Stomach smooth muscle (tissue), 2 donors: Measurements from ENCODE around the gene MDN1.

Source experiments
- H3K27ac ChIP-seq: one replicate; pipeline ENCODE4 v1.7.0; 2013; ENCODE audit warnings: mild to moderate bottlenecking, low read length, inconsistent platforms
- H3K27me3 ChIP-seq, 2 donors: one replicate each; pipeline ENCODE4 v1.7.0; 2013; ENCODE audit warnings: low read length in 2 of 2; ENCODE audit not compliant: insufficient read depth in 2 of 2, control insufficient read depth in 1 of 2
- H3K36me3 ChIP-seq, 2 donors: one replicate each; pipeline ENCODE4 v1.7.0; 2013; ENCODE audit warnings: low read length in 2 of 2; ENCODE audit not compliant: control insufficient read depth in 2 of 2, insufficient read depth in 2 of 2
- H3K4me1 ChIP-seq: one replicate; pipeline ENCODE4 v1.7.0; 2013; ENCODE audit warnings: low read length; ENCODE audit not compliant: control insufficient read depth, insufficient read depth
- H3K4me3 ChIP-seq, 2 donors: one replicate each; pipeline ENCODE4 v1.7.0; 2013; ENCODE audit warnings: low read length in 2 of 2
- H3K9ac ChIP-seq, 2 donors: one replicate each; pipeline ENCODE4 v1.7.0; 2013; ENCODE audit warnings: low read length in 2 of 2, mild to moderate bottlenecking in 1 of 2
- H3K9me3 ChIP-seq, 2 donors: one replicate each; pipeline ENCODE4 v1.7.0; 2013; ENCODE audit warnings: low read length in 2 of 2; ENCODE audit not compliant: control insufficient read depth in 2 of 2
- donor health status: healthy.
- donor health status: Pancreatic carcinoma.

MDN1 gene

GRCh38 chr6:89695667-89696066 lies 123.9 kb downstream of the MDN1 start:
- no peak overlapping the region for H3K27ac ChIP-seq
- H3K36me3 ChIP-seq = peaks cover 38 to 57% of the 10 kb centered on the region in 2 donors
- H3K9me3 ChIP-seq = no peaks in the 10 kb centered on the region
- H3K4me3 ChIP-seq = no peak overlapping the region
- no peaks in the 10 kb centered on the region for H3K27me3 ChIP-seq
- H3K9ac ChIP-seq = no peak overlapping the region
- H3K4me1 ChIP-seq = no peaks in the 10 kb centered on the region

- no peaks in the 10 kb centered on the region for H3K27me3 ChIP-seq
- H3K4me3 ChIP-seq = no peak overlapping the region
- peaks cover 37 to 61% of the 10 kb centered on the region in 2 donors for H3K36me3 ChIP-seq
- no peak overlapping the region for H3K9ac ChIP-seq
- no peak overlapping the region for H3K27ac ChIP-seq
- no peaks in the 10 kb centered on the region for H3K9me3 ChIP-seq
- no peaks in the 10 kb centered on the region for H3K4me1 ChIP-seq
Measured at GRCh38 chr6:89694428-89694827, 125.2 kb downstream of the MDN1 start.

DNA sequence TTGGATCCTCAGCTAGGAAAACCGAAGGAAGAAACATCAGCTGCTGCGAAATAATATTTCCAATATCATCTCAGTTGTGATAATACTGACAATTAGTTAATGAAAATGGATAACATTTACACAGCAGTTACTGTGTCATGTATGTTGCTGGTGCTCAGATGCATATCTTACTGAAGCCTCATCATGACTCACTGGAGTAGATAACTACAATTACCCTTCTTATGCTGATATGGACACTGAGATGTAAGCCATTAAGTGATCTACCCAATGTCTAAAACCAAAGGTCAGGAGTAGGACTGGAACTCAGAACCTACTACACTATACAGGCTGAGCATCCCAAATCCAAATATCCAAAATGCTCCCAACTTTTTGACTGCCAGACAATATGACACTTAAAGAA lies 126.4 kb downstream of the MDN1 start:
- Histone ChIP-seq H3K9ac (no peak overlapping the region), H3K27ac (no peak overlapping the region), H3K9me3 (no peaks in the 10 kb centered on the region), H3K27me3 (no peaks in the 10 kb centered on the region), H3K36me3 (peaks cover 41 to 64% of the 10 kb centered on the region in 2 donors), H3K4me1 (no peaks in the 10 kb centered on the region), H3K4me3 (no peak overlapping the region)

GRCh38 chr6:89692256-89692655 lies 127.3 kb downstream of the MDN1 start:
- Histone ChIP-seq H3K36me3 (peaks cover 50 to 72% of the 10 kb centered on the region in 2 donors), H3K27ac (no peak overlapping the region), H3K9me3 (no peaks in the 10 kb centered on the region), H3K9ac (no peak overlapping the region), H3K27me3 (no peaks in the 10 kb centered on the region), H3K4me1 (no peaks in the 10 kb centered on the region), H3K4me3 (no peak overlapping the region)

DNA sequence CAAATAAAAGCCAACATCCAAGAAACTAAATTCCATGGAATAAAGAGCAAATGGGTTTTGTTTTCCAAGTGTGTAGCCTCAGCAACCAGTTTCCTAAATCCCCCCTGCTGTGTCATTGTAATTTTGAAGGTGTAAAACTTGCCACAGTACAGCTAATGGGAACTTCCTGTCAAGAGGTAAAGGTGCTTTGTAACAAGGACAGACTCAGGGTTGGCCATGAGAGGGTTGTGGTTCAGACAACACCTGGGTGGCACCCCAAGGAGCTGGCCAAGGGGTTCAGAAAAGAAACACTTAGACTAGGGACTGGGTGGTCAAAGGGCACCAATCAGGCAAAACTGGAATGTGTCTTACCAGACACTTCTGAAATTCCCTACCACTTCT lies 128.7 kb downstream of the MDN1 start:
- Histone ChIP-seq H3K36me3 (peaks cover 44 to 69% of the 10 kb centered on the region in 2 donors), H3K27ac (no peak overlapping the region)

DNA sequence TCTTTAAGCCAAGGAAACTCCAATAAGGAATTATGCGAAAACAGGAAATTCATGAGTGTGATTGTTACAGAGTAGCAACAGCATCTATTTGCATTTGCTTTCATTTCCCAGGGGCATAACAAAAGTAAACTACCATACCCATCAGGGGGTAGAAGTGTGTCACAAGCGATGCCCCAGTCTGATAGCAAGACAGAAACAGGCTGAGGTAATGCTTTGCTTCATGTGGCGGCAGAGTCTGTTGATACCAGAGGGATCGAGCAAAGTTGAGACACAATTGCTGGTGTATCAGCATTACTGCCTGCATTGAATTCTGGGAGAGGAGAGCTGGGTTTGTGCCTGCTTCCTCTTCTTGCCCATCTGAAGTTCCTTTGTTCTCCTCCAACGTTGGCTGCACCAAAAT lies 129.9 kb downstream of the MDN1 start:
- no peaks in the 10 kb centered on the region for H3K4me1 ChIP-seq
- H3K9me3 ChIP-seq = no peaks in the 10 kb centered on the region
- no peak overlapping the region for H3K27ac ChIP-seq
- H3K4me3 ChIP-seq = no peak overlapping the region
- no peaks in the 10 kb centered on the region for H3K27me3 ChIP-seq
- H3K36me3 ChIP-seq = peaks cover 47 to 69% of the 10 kb centered on the region in 2 donors
- H3K9ac ChIP-seq = no peak overlapping the region

More for the DNA sequence above, 128.7 kb downstream of the MDN1 start:
- H3K27me3 ChIP-seq = no peaks in the 10 kb centered on the region
- no peak overlapping the region for H3K4me3 ChIP-seq
- H3K4me1 ChIP-seq = no peaks in the 10 kb centered on the region
- no peak overlapping the region for H3K9ac ChIP-seq
- H3K9me3 ChIP-seq = no peaks in the 10 kb centered on the region

GRCh38 chr6:89688328-89688727 lies 131.3 kb downstream of the MDN1 start:
- Histone ChIP-seq H3K36me3 (peaks cover 52 to 63% of the 10 kb centered on the region in 2 donors), H3K27me3 (no peaks in the 10 kb centered on the region), H3K4me3 (no peak overlapping the region), H3K9me3 (no peaks in the 10 kb centered on the region), H3K27ac (no peak overlapping the region), H3K9ac (no peak overlapping the region), H3K4me1 (no peaks in the 10 kb centered on the region)

- H3K27ac ChIP-seq = no peak overlapping the region
- H3K36me3 ChIP-seq = peaks cover 52 to 67% of the 10 kb centered on the region in 2 donors
- H3K4me1 ChIP-seq = no peaks in the 10 kb centered on the region
- no peaks in the 10 kb centered on the region for H3K9me3 ChIP-seq
- no peak overlapping the region for H3K9ac ChIP-seq
- no peaks in the 10 kb centered on the region for H3K27me3 ChIP-seq
- no peak overlapping the region for H3K4me3 ChIP-seq
Measured at GRCh38 chr6:89685311-89685710, 134.3 kb downstream of the MDN1 start.

GRCh38 chr6:89682991-89683390 lies 136.6 kb downstream of the MDN1 start:
- Histone ChIP-seq H3K36me3 (peaks cover 60 to 67% of the 10 kb centered on the region in 2 donors), H3K27me3 (no peaks in the 10 kb centered on the region), H3K9me3 (no peaks in the 10 kb centered on the region), H3K4me1 (no peaks in the 10 kb centered on the region), H3K27ac (no peak overlapping the region), H3K4me3 (no peak overlapping the region), H3K9ac (no peak overlapping the region)

DNA sequence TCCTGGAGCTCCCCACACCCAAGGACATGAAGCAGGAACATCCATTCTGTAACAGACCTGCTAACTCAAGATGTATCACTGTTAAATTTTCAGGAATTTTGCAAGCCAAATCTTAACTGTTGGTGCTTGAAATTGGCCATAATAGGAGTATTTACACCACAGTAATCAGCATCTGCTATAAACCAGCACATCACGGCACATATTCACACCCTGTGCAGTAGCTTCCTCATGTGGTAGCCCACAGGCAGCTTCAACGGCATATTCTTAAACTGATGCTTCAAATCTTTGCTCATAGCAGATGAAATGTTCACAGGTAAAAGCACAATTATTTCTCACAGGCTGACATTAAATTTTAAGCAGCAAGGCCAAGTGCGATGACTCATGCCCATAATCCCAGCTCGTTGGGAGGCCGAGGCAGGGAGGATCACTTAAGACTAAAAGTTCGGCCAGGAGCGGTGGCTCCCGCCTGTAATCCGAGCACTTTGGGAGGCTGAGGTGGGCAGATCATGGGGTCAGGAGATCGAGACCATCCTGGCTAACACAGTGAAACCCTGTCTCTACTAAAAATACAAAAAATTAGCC lies 137.5 kb downstream of the MDN1 start:
- Histone ChIP-seq H3K4me3 (no peak overlapping the region), H3K9me3 (no peaks in the 10 kb centered on the region), H3K27me3 (no peaks in the 10 kb centered on the region), H3K36me3 (peaks cover 54 to 63% of the 10 kb centered on the region in 2 donors), H3K9ac (no peak overlapping the region), H3K27ac (no peak overlapping the region), H3K4me1 (no peaks in the 10 kb centered on the region)

DNA sequence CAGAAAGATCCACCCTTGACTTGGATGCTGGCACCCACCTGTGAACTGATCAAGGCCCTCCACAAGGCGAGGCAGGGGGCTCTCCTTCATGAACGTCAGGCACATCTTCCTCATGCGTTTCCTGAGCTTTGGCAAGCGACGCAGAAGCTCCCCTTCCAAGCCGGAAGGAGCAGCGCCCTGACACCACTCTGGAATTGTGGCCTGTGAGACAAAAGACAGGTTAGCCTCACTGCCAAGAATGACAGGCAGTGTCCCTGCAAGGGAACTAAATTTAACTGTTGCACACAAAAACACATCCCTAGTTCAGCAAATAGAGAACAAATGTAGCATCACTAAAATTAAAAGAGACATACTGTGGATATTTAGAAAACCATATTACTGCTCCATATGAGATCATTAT lies 139.0 kb downstream of the MDN1 start:
- Histone ChIP-seq H3K9me3 (no peaks in the 10 kb centered on the region), H3K27me3 (no peaks in the 10 kb centered on the region), H3K36me3 (peaks cover 58 to 59% of the 10 kb centered on the region in 2 donors), H3K4me3 (no peak overlapping the region), H3K27ac (no peak overlapping the region), H3K9ac (no peak overlapping the region), H3K4me1 (peaks cover 3% of the 10 kb centered on the region)
